GM13976 (cell line): ENCODE measurements around the gene PLIN5.

Experiments
- DNase-seq: peaks from one replicate; pipeline ENCODE4 v3.0.0; 2012; ENCODE audit warnings: low spot score
- in situ Hi-C: fragments of 300-500 bp; cut with MboI; formaldehyde crosslinking; loops from one replicate; pipeline ENCODE4 v1.12.0; 2022; ENCODE audit warnings: low sequenced_read_pairs, mixed read lengths, inconsistent platforms; ENCODE audit not compliant: unreplicated experiment
- TF ChIP-seq, protein P1 (sequence below): IDR thresholded peaks from 2 replicates; pipeline ENCODE4 v1.5.1; 2012; ENCODE audit warnings: borderline replicate concordance, mild to moderate bottlenecking; ENCODE audit not compliant: insufficient read depth; ENCODE audit errors: extremely low read depth, missing control alignments, control extremely low read depth

Gene PLIN5

DNA sequence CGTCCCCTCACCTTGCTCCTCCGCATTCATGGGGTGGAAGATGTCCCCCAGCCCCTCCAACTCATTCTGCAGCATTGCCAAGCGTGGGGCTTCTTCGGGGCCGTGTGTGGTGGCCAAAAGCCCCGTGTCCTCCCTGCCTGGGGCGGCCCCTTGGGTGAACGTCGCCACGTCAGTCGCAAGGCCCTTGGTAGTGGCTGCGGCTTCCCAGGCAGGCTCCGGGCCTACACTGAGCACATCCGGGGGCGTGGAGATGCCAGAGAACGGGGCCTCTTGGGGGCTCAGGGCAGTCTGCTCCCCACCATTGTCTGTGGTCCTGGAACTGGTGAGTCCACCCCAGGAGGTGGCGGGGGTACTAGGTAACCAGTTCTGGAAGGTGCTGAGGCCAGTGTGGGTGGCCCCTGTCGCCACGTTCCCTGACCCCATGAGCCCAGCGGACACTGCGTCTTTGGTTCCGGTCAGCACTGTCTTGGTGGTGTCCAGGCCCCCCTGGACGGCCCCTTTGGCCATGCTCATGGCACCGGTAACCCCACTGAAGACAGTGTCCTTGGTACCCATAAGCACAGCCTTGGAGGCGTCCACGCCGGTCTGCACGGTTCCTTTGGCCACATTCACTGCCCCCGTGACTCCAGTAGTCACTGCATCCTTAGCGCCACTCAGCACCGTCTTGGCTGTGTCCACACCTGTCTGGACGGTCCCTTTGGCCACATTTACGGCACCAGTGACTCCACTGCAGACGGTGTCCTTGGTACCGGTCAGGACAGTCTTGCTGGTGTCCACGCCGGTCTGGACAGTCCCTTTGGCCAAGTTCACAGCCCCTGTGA, 24.4 kb downstream of the PLIN5 start:
- in situ Hi-C loops = no loop called here

GRCh38 chr19:4508698-4509097, 26.3 kb downstream of the PLIN5 start:
- in situ Hi-C loops = no loop called here
- TF ChIP-seq, protein P1, sequence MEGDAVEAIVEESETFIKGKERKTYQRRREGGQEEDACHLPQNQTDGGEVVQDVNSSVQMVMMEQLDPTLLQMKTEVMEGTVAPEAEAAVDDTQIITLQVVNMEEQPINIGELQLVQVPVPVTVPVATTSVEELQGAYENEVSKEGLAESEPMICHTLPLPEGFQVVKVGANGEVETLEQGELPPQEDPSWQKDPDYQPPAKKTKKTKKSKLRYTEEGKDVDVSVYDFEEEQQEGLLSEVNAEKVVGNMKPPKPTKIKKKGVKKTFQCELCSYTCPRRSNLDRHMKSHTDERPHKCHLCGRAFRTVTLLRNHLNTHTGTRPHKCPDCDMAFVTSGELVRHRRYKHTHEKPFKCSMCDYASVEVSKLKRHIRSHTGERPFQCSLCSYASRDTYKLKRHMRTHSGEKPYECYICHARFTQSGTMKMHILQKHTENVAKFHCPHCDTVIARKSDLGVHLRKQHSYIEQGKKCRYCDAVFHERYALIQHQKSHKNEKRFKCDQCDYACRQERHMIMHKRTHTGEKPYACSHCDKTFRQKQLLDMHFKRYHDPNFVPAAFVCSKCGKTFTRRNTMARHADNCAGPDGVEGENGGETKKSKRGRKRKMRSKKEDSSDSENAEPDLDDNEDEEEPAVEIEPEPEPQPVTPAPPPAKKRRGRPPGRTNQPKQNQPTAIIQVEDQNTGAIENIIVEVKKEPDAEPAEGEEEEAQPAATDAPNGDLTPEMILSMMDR = no peak
- DNase-seq = no peak

More for the DNA sequence above, 24.4 kb downstream of the PLIN5 start:
- TF ChIP-seq, protein P1 = no peak
- no peak for DNase-seq

- in situ Hi-C loops = no loop called here
- DNase-seq = no peak
- TF ChIP-seq, protein P1 = no peak
These were observed 27.2 kb downstream of the PLIN5 start for GRCh38 chr19:4507804-4508203.

DNA sequence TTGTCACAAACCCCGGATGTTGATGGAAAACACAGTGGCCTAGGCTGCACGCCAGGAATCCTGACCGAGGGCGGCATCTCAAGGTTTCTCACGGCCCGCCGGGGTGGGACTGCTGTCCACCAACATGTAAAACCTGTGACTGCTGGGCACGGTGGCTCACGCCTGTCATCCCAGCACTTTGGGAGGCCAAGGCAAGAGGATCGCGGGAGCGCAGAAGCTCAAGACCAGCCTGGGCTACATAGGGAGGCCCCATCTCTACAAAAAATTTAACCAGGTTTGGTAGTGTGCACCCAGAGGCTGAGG, 27.9 kb downstream of the PLIN5 start:
- DNase-seq = no peak
- TF ChIP-seq, protein P1 = no peak
- in situ Hi-C loops = no loop called here

DNA sequence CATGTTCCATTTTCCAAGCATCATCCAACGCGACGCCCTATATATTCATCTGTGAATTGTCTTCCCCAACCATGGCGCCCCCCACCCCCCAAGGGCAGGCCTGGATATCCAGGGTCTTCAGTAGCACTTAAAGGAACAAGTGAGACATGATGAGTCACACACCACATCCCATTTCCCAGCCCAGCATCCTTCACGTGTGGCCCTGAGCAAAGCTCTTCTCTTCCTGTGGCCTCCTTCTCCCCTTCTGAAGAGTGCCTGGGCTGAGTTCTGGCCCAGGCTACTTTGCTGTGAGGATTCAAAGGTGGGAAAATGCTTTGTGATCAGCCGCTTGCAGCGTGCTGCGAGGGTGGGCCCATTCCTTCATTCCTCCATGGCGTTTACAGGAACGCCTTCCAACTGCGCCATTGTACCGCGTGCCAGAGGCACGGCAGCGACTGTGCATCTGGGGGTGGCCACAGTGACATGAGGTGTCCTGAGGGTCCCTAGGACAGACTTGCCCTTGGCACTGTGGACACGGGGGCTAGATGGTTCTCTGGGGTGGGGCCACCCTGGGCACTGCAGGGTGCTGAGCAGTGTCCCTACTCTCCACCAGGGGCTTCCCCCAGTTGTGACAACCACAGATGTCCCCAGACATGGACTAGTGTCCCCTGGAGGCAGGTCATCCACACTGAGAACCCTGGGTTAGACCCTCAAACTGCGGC, 28.4 kb downstream of the PLIN5 start:
- TF ChIP-seq, protein P1 = no peak
- DNase-seq = no peak
- in situ Hi-C loops = no loop called here

DNA sequence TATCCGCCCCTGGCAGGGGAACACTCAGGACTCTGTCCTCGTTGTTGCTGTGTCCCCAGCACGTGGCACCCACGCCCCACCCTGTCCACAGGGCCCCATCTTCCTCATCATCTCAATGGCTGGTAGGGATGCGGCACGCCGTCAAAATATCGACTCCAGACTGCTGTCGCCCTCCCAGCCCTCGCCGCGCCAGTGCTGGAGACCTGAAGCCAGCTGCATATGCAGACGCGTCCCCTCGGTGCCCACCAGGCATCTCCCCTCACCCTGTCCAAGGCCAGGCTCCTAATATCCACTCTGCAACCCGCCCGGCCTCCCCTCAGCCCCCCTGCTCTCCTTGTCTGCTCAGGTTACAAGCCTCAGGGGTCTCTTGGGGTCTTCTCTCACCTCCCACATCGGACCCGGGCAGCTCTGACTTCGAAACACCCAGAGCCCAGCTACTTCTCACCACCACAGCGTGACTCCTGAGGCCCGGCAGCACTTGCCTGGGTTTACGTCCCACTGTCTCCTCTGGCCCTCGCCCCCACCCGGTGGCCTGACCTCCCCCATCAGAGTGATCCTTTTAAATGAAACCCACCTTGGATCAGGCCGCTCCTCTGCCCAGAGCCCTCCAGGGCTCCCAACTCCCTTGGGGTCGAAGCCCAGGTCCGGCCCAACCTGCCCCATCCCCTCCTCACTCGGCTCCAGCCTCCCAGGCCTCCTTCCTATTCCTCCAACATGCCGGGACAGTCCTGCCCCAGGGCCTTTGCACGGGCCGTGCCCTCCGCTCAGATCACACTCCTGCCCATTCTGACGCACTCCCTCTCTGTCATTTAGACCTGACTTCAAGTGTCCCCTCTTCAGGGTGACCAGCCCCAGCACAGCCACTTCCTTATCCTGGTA, 29.2 kb downstream of the PLIN5 start:
- in situ Hi-C loops = no loop called here
- TF ChIP-seq, protein P1 = no peak
- no peak for DNase-seq
